Thoracic aorta (tissue), 2 donors: ENCODE measurements around the gene SPTBN5. TPM values are rescaled to one million over a fixed set of nuclear protein-coding genes. Genes with fewer than 3 reads are reported as not detected.

Experiments
- ATAC-seq: fragments of 150-250 bp; one replicate; pipeline ENCODE4 v1.8.0; 2017; ENCODE audit warnings: low read depth; ENCODE audit not compliant: insufficient number of reproducible peaks, low FRiP score
- DNase-seq: peaks from one replicate; pipeline ENCODE4 v3.0.0-alpha.2; 2020; ENCODE audit warnings: low spot score
- H3K27ac ChIP-seq, 2 donors: fragments of 200-600 bp; sonication (generic); 1 replicate in 1 of 2; 2 replicates in 1 of 2; pipeline ENCODE4 v1.5.1; 2016; ENCODE audit warnings: mild to moderate bottlenecking in 2 of 2, moderate library complexity in 2 of 2
- H3K27me3 ChIP-seq: fragments of 200-600 bp; sonication (generic); replicated peaks from 2 replicates; pipeline ENCODE4 v1.6.0; 2016; ENCODE audit warnings: mild to moderate bottlenecking; ENCODE audit not compliant: insufficient read depth
- H3K36me3 ChIP-seq: fragments of 200-600 bp; sonication (generic); one replicate; pipeline ENCODE4 v1.5.1; 2016
- H3K4me1 ChIP-seq, 2 donors: fragments of 200-600 bp; sonication (generic); 1 replicate in 1 of 2; 2 replicates in 1 of 2; pipeline versions ENCODE4 v1.5.1 to v1.6.0; 2016; ENCODE audit warnings: low read depth in 2 of 2, mild to moderate bottlenecking in 1 of 2; ENCODE audit not compliant: control insufficient read depth in 1 of 2
- H3K4me3 ChIP-seq: fragments of 200-600 bp; sonication (generic); 2 replicates; pipeline ENCODE4 v1.5.1; 2016; ENCODE audit warnings: mild to moderate bottlenecking
- H3K9me3 ChIP-seq: fragments of 200-600 bp; sonication (generic); 2 replicates; pipeline ENCODE4 v1.5.1; 2016
- total RNA-seq, 2 donors: library from RNA; depleted of rRNA; stranded (reverse); fragments of >200 nt; gene quantifications; one replicate each; pipeline versions ENCODE4 v1.1.0 to v1.2.3, GENCODE V29; 2016
- TF ChIP-seq, protein P1 (sequence below): fragments of 200-600 bp; sonication (generic); IDR thresholded peaks from one replicate; pipeline ENCODE4 v1.5.1; 2019; ENCODE audit warnings: antibody characterized with exemption

Gene SPTBN5
- total RNA-seq, 2 donors from 2014 or later, result 1.3 to 3.9 TPM

DNA sequence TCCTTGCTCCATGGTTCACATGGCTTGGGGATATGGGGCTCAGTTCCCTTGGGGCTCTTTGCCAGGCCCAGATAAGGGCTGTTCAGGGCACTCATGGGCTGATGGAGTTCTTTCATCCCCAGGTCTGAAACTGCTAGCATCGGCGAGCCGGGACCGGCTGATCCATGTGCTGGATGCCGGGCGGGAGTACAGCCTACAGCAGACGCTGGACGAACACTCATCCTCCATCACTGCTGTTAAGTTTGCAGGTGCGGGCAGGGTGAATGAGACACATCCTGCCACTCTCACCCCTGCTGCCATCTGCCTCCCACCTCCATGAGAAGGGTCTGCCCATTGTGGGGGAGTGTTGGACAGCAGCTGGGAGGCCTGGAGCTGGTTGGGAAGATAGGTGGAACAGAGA lies 77.1 kb downstream of the SPTBN5 start:
- H3K4me1 ChIP-seq, result no peaks in the 10 kb centered on the region
- TF ChIP-seq, protein P1, sequence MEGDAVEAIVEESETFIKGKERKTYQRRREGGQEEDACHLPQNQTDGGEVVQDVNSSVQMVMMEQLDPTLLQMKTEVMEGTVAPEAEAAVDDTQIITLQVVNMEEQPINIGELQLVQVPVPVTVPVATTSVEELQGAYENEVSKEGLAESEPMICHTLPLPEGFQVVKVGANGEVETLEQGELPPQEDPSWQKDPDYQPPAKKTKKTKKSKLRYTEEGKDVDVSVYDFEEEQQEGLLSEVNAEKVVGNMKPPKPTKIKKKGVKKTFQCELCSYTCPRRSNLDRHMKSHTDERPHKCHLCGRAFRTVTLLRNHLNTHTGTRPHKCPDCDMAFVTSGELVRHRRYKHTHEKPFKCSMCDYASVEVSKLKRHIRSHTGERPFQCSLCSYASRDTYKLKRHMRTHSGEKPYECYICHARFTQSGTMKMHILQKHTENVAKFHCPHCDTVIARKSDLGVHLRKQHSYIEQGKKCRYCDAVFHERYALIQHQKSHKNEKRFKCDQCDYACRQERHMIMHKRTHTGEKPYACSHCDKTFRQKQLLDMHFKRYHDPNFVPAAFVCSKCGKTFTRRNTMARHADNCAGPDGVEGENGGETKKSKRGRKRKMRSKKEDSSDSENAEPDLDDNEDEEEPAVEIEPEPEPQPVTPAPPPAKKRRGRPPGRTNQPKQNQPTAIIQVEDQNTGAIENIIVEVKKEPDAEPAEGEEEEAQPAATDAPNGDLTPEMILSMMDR, result no peak
- DNase-seq (no peak), ATAC-seq (no peak)
- H3K27ac ChIP-seq, result no peak overlapping the region
- peaks cover 69% of the 10 kb centered on the region for H3K36me3 ChIP-seq
- no peaks in the 10 kb centered on the region for H3K9me3 ChIP-seq
- no peaks in the 10 kb centered on the region for H3K27me3 ChIP-seq
- no peak overlapping the region for H3K4me3 ChIP-seq

DNA sequence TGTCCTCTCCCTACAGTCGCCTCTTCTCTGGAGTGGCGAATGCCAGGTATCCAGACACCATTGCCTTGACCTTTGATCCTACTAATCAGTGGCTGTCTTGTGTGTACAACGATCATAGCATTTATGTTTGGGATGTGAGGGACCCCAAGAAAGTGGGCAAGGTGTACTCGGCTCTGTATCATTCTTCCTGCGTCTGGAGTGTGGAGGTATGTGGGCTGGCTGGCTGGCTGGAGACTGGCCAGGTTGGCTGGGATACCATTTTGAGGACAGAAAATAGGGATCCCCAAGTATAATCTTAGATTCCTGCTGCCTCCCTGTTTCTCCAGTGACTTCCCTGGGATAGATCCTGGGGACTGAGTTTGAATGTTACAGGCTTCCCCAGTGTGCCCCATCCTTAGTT lies 79.3 kb downstream of the SPTBN5 start:
- peaks cover 55% of the 10 kb centered on the region for H3K36me3 ChIP-seq
- TF ChIP-seq, protein P1, result no peak
- no peaks in the 10 kb centered on the region for H3K27me3 ChIP-seq
- H3K9me3 ChIP-seq, result no peaks in the 10 kb centered on the region
- no peak overlapping the region for H3K27ac ChIP-seq
- H3K4me1 ChIP-seq, result no peaks in the 10 kb centered on the region
- ATAC-seq, result no peak
- no peak overlapping the region for H3K4me3 ChIP-seq
- DNase-seq, result no peak

DNA sequence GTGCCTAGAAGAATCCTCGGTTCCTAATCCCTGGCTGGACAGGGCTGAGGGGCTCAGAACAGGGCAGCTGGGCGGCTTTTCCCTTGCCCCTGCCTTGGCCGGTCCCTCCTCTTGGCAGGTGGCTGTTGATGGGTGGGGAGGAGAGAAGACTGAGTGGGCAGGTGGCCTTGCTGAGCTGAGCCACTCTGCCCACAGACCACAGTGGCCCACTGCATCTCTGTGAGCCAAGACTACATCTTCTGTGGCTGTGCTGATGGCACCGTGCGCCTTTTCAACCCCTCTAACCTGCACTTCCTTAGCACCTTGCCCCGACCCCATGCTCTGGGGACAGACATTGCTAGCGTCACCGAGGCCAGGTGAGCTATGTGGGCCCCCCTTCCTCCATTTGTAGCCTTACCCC lies 80.4 kb downstream of the SPTBN5 start:
- ATAC-seq (no peak), DNase-seq (no peak)
- H3K36me3 ChIP-seq, result peaks cover 46% of the 10 kb centered on the region
- H3K27me3 ChIP-seq, result no peaks in the 10 kb centered on the region
- H3K9me3 ChIP-seq, result no peaks in the 10 kb centered on the region
- no peaks in the 10 kb centered on the region for H3K4me1 ChIP-seq
- H3K27ac ChIP-seq, result no peak overlapping the region
- TF ChIP-seq, protein P1, result no peak
- H3K4me3 ChIP-seq, result no peak overlapping the region

DNA sequence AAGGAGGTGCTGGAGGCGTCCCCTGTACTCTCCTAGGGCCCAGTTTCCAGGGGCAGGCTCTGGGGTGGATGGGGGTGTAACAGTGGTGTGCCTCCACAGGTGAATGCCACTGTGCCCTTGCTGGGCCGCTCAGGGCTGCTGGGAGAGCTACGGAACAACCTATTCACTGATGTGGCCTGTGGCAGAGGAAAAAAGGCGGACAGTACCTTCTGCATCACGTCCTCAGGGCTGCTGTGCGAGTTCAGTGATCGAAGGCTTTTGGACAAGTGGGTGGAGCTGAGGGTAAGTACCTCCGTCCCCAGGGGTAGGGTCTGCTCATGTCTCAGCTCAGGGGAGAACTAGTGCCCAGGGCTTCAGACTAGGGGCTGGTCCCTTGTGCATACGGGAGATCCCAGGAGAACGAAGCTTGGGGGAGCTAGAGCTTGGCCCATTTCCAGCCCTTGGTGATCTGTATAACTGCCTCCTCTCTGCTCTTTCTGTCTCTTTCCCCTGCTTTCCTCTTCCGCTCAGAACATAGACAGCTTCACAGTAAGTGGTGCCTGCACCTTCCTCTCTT lies 81.0 kb downstream of the SPTBN5 start:
- H3K36me3 ChIP-seq, result peaks cover 41% of the 10 kb centered on the region
- H3K9me3 ChIP-seq, result no peaks in the 10 kb centered on the region
- TF ChIP-seq, protein P1, result no peak
- no peaks in the 10 kb centered on the region for H3K27me3 ChIP-seq
- H3K4me3 ChIP-seq, result no peak overlapping the region
- no peak overlapping the region for H3K27ac ChIP-seq
- ATAC-seq, result no peak
- DNase-seq, result no peak
- H3K4me1 ChIP-seq, result no peaks in the 10 kb centered on the region

DNA sequence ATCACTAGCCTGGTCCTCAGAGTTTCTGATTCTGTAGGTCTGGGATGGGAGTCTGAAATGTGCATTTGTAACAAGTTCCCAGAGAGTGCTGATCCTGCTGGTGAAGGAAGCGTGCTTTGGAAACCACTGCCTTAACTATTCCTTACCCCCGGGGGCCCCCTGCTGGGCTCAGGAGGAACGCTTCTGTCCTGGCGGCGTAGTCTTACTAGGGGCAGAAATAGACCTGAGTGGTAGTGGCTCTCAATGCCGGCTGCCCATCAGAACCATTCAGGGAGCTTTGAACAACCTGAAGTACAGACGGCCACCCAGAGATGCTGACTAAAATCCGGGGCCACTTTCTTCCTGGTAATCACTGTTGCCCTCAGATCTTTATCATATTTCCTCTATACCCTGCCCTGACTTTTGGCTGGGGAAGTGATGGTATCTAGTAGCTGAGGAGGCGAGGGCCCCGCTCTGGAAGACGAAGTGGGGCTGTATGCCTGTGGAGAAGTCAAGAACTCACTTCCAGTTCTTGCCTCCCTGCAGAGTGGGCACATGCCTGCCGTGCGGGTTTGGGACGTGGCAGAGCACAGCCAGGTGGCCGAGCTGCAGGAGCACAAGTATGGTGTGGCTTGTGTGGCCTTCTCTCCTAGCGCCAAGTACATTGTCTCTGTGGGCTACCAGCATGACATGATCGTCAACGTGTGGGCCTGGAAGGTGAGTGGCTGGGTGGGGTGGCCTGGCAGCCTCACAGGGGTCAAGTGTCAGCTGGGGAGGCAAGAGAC lies 82.2 kb downstream of the SPTBN5 start:
- Histone ChIP-seq H3K9me3 (no peaks in the 10 kb centered on the region), H3K36me3 (peaks cover 29% of the 10 kb centered on the region), H3K27me3 (no peaks in the 10 kb centered on the region), H3K4me1 (no peaks in the 10 kb centered on the region), H3K27ac (no peak overlapping the region), H3K4me3 (no peak overlapping the region)
- TF ChIP-seq, protein P1, result peak; percentile 89
- ATAC-seq (peak; percentile 78), DNase-seq (peak; percentile 45)
